ENCODE measurements around the gene FIG4.
"Not testable (repeated sequence)": the region's sequence is repeated elsewhere in the genome, so short reads cannot be mapped to it uniquely, and the experiment has no call there.

FIG4 gene

DNA sequence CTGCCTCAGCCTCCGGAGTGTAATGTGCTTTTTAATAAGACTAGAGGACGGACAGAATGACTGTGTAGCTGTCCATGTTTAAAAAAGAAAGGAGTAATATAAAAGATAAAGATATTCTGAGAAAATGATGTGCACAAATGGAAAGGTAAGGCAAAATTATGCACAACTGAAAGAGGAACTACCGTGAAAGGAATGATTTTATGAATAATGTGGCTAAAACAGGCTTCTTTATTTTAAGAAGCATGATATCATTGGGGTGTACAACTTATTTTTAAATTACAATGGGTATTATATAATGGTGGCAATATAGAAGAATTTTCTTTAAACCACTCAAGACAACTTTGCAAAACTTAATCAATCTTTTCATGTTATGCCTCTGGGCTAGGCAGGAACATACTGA, 78.1 kb downstream of the FIG4 start:
- H3K27ac ChIP-seq = no peak overlapping the region
- H3K36me3 ChIP-seq = peaks cover 17 to 33% (median 23%) of the 10 kb centered on the region in 3 donors
- DNase-seq = no peak
- peaks cover 0 to 12% (median 1%) of the 10 kb centered on the region in 4 donors for H3K4me1 ChIP-seq
- TF ChIP-seq, protein P1, sequence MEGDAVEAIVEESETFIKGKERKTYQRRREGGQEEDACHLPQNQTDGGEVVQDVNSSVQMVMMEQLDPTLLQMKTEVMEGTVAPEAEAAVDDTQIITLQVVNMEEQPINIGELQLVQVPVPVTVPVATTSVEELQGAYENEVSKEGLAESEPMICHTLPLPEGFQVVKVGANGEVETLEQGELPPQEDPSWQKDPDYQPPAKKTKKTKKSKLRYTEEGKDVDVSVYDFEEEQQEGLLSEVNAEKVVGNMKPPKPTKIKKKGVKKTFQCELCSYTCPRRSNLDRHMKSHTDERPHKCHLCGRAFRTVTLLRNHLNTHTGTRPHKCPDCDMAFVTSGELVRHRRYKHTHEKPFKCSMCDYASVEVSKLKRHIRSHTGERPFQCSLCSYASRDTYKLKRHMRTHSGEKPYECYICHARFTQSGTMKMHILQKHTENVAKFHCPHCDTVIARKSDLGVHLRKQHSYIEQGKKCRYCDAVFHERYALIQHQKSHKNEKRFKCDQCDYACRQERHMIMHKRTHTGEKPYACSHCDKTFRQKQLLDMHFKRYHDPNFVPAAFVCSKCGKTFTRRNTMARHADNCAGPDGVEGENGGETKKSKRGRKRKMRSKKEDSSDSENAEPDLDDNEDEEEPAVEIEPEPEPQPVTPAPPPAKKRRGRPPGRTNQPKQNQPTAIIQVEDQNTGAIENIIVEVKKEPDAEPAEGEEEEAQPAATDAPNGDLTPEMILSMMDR (IDR thresholded peaks at IDR 0.05) = no peak
- H3K27me3 ChIP-seq = no peaks in the 10 kb centered on the region
- no peak overlapping the region for H3K4me3 ChIP-seq
- no peaks in the 10 kb centered on the region for H3K9me3 ChIP-seq
- intact Hi-C loops (cut with DNase I; ENCODE audit: low total_unique reads) = no loop called here

DNA sequence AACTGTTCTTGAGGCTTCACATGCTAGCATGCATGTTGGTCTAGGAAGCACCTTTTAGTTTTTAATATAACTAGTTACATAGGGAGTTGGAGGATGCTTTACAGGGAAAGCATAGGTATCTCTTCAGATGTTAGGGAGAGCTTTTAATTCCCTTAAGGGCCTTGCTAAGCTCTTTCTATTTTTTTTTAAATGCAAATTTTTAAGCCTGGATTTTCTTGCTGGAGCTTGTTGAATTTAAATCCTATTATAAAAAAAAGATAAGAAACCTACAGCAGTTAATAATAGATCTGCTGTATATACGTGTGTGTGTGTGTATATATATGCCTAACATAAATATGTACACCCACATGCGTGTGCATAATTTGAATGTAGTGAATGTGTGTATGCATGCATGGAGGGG, 79.0 kb downstream of the FIG4 start:
- H3K36me3 ChIP-seq = peaks cover 17 to 33% (median 20%) of the 10 kb centered on the region in 3 donors
- DNase-seq = no peak
- H3K27ac ChIP-seq = no peak overlapping the region
- H3K27me3 ChIP-seq = no peaks in the 10 kb centered on the region
- intact Hi-C loops (cut with DNase I; ENCODE audit: low total_unique reads) = no loop called here
- no peak overlapping the region for H3K4me3 ChIP-seq
- H3K4me1 ChIP-seq = peaks cover 0 to 12% (median 1%) of the 10 kb centered on the region in 4 donors
- TF ChIP-seq, protein P1 (IDR thresholded peaks at IDR 0.05) = no peak
- no peaks in the 10 kb centered on the region for H3K9me3 ChIP-seq

DNA sequence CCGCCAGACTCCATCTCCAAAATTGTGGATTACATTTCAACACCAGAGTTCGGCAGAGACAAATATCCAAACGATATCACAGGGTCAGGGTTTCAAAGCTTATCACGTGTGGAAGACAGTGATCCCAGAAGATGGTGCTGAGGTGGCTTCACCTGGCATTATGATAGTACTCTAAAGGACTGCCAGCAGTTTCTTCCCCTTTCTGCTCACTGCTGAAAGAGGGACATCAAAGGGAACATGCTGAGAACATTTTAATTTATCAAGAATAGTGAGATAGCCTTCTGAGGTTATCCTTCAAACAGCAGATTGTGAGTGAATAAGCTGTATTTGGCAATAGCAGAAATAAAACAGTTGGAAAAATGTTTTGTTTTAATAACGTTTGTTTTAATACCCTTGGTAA, 79.7 kb downstream of the FIG4 start:
- DNase-seq = no peak
- peaks cover 17 to 30% (median 19%) of the 10 kb centered on the region in 3 donors for H3K36me3 ChIP-seq
- H3K4me1 ChIP-seq = peaks cover 0 to 12% (median 1%) of the 10 kb centered on the region in 4 donors
- TF ChIP-seq, protein P1 (IDR thresholded peaks at IDR 0.05) = no peak
- no peaks in the 10 kb centered on the region for H3K27me3 ChIP-seq
- no peaks in the 10 kb centered on the region for H3K9me3 ChIP-seq
- H3K27ac ChIP-seq = no peak overlapping the region
- intact Hi-C loops (cut with DNase I; ENCODE audit: low total_unique reads) = no loop called here
- H3K4me3 ChIP-seq = no peak overlapping the region

DNA sequence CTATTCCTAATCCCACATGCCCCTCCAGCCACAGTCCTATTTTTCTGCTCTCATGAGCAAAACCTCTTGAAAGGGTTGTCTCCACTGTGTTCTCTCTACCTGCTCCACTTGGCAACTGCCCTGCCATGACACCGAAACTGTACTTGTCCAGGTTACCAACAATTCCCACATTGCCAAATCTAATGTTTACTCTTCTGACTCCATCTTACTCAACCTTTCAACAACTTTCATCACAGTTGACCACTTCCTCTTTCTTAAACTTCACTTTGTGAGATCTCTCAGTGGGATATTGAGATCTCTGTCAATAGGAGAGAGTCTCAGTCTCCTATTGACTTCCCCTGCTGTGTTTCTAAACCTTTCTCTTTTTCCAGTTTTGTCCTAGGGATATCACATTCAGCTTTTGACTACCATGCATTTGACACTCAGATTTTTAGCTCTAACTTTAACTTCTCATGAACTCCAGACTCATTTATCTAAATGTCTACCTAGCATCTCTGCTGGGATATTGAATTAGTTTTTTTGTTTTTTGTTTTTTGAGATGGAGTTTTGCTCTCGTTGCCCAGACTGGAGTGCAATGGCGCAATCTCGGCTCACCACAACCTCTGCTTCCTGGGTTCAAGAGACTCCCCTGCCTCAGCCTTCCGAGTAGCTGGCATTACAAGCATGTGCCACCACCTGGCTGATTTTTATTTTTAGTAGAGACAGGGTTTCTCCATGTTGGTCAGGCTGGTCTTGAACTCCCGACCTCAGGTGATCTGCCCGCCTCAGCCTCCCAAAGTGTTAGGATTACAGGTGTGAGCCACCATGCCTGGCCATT, 81.1 kb downstream of the FIG4 start:
- DNase-seq; H3K9me3 ChIP-seq; intact Hi-C loops (cut with DNase I; ENCODE audit: low total_unique reads); H3K27me3 ChIP-seq; H3K4me3 ChIP-seq; H3K27ac ChIP-seq: not testable (repeated sequence)
- peaks cover 8 to 20% (median 19%) of the 10 kb centered on the region in 3 donors for H3K36me3 ChIP-seq
- H3K4me1 ChIP-seq = peaks cover 0 to 12% (median 1%) of the 10 kb centered on the region in 4 donors

DNA sequence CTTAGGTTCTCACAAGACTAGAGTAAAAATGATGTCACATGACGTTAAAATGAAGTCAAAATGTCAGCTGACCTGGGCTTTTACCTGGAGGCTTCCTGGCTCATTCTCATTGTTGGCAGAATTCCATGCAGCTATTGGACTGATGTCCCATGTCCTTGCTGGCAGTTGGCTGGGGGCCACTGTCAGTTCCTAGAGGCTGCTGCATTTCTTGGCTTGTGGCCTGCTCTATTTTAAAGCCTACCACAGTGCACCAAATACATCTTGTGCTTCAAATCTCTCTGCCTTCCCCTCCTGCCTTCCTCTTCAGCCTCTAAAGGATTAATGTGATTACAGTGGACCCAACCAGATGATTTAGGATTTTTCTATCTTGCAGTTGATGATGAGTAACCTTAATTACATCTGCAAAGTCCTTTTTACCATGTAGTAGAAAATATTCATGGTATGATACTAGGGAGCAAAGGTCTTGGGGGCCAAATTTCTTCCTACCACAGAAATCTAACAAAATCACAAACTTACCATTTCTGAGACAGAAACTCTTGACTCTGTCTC, 81.9 kb downstream of the FIG4 start:
- H3K9me3 ChIP-seq = no peaks in the 10 kb centered on the region
- TF ChIP-seq, protein P1 (IDR thresholded peaks at IDR 0.05) = no peak
- peaks cover under 1 to 19% (median 12%) of the 10 kb centered on the region in 3 donors for H3K36me3 ChIP-seq
- H3K4me3 ChIP-seq = no peak overlapping the region
- no peak overlapping the region for H3K27ac ChIP-seq
- intact Hi-C loops (cut with DNase I; ENCODE audit: low total_unique reads) = no loop called here
- no peak for DNase-seq
- no peaks in the 10 kb centered on the region for H3K27me3 ChIP-seq
- H3K4me1 ChIP-seq = peaks cover 0 to 12% (median 1%) of the 10 kb centered on the region in 4 donors

DNA sequence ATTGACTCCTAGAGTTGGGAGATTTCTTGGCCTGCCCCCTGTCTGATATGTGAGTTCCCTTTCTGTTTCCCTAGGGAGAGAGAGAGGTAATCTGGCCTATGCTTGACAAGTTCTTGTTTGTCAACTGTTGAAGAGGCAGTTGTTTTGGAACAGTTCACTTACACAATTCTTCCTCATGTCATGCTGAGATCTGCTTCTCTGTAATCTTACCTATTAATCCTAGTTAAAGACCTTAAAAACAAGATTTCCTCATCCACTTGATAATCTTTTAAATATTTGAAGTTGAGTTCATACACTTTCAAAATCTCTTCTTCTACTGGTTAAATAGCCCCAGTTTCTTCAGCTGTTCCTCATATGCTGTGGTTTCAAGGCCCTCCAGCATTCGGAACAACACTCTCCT, 89.9 kb downstream of the FIG4 start:
- H3K36me3 ChIP-seq = peaks cover under 1 to 17% (median 13%) of the 10 kb centered on the region in 3 donors
- intact Hi-C loops (cut with DNase I; ENCODE audit: low total_unique reads) = no loop called here
- TF ChIP-seq, protein P1 (IDR thresholded peaks at IDR 0.05) = no peak
- no peaks in the 10 kb centered on the region for H3K9me3 ChIP-seq
- no peak overlapping the region for H3K4me3 ChIP-seq
- no peaks in the 10 kb centered on the region for H3K27me3 ChIP-seq
- no peak for DNase-seq
- H3K27ac ChIP-seq = no peak overlapping the region
- no peaks in the 10 kb centered on the region for H3K4me1 ChIP-seq
